Cardiac septum (tissue), 1 donor: ENCODE data around the gene SNX33. TPM values are rescaled to one million over a fixed set of nuclear protein-coding genes. Genes with fewer than 3 reads are reported as not detected.
"Not testable (repeated sequence)": the region's sequence is repeated elsewhere in the genome, so short reads cannot be mapped to it uniquely, and the experiment has no call there.

Source experiments
- DNase-seq: peaks from one replicate; pipeline ENCODE4 v3.0.0-alpha.2; 2020; ENCODE audit warnings: low spot score
- intact Hi-C: fragments of 100-400 bp; cut with DNase I; formaldehyde crosslinking; loops from one replicate; pipeline ENCODE4 v1.14.0; 2022
- total RNA-seq: library from RNA; stranded (reverse); fragmentation: NEBNext Ultra II Directional; extraction: Animal tissue kit (Norgen Biotek cat#: 25700); gene quantifications from one replicate; pipeline ENCODE4 v1.2.1, GENCODE V29; 2021
- donor health status: DM: no; HTN: no; CAD: no.

Gene SNX33
- total RNA-seq, 1 donor from 2014 or later: 10.3 TPM

GRCh38 chr15:75694241-75695182 lies 46.8 kb downstream of the SNX33 start:
- intact Hi-C loops: loop anchor here (5.0 kb wide), 1 partner anchor 33 kb away; no protein-coding TSS in a partner anchor
- no peak for DNase-seq

- intact Hi-C loops: no loop called here
- no peak for DNase-seq
Measured at GRCh38 chr15:75695220-75695619, 47.5 kb downstream of the SNX33 start.

GRCh38 chr15:75695634-75696310 lies 48.1 kb downstream of the SNX33 start:
- intact Hi-C loops: no loop called here
- DNase-seq: no peak

GRCh38 chr15:75696311-75696720 lies 48.6 kb downstream of the SNX33 start:
- intact Hi-C loops: no loop called here
- DNase-seq: no peak

- intact Hi-C loops: no loop called here
Measured at GRCh38 chr15:75696854-75697259, 49.1 kb downstream of the SNX33 start.

GRCh38 chr15:75697523-75697922 lies 49.8 kb downstream of the SNX33 start:
- no peak for DNase-seq
- intact Hi-C loops: no loop called here

More at GRCh38 chr15:75696854-75697259, 49.1 kb downstream of the SNX33 start:
- no peak for DNase-seq

GRCh38 chr15:75697974-75698747 lies 50.4 kb downstream of the SNX33 start:
- intact Hi-C loops, DNase-seq: not testable (repeated sequence)

GRCh38 chr15:75699517-75699916 lies 51.8 kb downstream of the SNX33 start:
- DNase-seq, intact Hi-C loops: not testable (repeated sequence)

- intact Hi-C loops: not testable (repeated sequence)
Measured at GRCh38 chr15:75699961-75700874, 52.5 kb downstream of the SNX33 start.

GRCh38 chr15:75701071-75702003 lies 53.6 kb downstream of the SNX33 start:
- DNase-seq, intact Hi-C loops: not testable (repeated sequence)

More at GRCh38 chr15:75699961-75700874, 52.5 kb downstream of the SNX33 start:
- not testable (repeated sequence) for DNase-seq

GRCh38 chr15:75702436-75702835 lies 54.7 kb downstream of the SNX33 start:
- DNase-seq: no peak
- intact Hi-C loops: no loop called here

- intact Hi-C loops, DNase-seq: not testable (repeated sequence)
Measured at GRCh38 chr15:75703440-75704262, 55.9 kb downstream of the SNX33 start.

GRCh38 chr15:75704263-75704615 lies 56.5 kb downstream of the SNX33 start:
- intact Hi-C loops: no loop called here
- DNase-seq: no peak

GRCh38 chr15:75704618-75705017 lies 56.9 kb downstream of the SNX33 start:
- intact Hi-C loops: no loop called here
- no peak for DNase-seq

- intact Hi-C loops: not testable (repeated sequence)
Measured at GRCh38 chr15:75705375-75705774, 57.7 kb downstream of the SNX33 start.

GRCh38 chr15:75705854-75706681 lies 58.4 kb downstream of the SNX33 start:
- intact Hi-C loops: no loop called here
- no peak for DNase-seq

More at GRCh38 chr15:75705375-75705774, 57.7 kb downstream of the SNX33 start:
- DNase-seq: not testable (repeated sequence)
